Cerebellar cortex (tissue), 1 donor: ENCODE results near the gene ADCY5.
A peak's percentile ranks its signal among the peaks of the same experiment; 100 is the strongest.

Source experiments
- DNase-seq: peaks from one replicate; pipeline ENCODE4 v3.0.0-alpha.2; 2015; ENCODE audit warnings: low spot score

ADCY5 gene

DNA sequence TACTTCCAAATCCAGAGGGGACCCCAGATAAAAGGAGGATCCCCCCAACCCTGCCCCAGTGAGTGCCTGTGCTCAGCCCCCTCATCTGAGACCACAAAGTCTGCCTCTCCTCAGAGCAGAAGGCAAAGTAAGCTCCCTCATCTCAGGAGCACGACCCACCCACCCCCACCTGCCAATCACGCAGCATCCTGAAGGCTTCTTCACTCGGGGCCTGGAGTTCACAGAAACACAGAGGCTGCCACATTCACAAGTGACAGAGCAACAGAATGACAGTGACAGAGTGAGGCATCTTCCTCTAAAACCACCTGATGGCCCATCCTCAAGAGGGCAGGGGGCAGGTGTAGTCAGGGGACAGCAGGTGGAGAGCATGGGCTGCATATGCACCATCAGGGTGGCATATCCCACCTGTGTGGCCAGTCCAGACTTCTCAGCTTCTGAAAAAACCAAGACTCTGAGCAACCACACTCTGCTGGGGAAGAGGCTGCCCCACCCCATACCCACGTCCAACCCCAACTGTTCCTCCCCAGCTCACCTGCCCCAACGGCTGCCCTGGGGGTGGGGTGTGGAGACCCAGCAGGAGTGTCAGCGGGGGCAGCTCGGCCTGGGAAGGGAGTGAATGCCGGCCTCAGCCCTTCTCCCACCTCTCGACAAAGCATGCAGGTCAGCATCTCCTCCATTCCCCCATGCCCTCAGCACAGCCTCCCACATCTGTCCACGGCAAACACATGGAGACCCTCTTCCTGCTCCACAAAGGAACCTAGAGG is 19.3 kb downstream of the ADCY5 start:
- DNase-seq = no peak

DNA sequence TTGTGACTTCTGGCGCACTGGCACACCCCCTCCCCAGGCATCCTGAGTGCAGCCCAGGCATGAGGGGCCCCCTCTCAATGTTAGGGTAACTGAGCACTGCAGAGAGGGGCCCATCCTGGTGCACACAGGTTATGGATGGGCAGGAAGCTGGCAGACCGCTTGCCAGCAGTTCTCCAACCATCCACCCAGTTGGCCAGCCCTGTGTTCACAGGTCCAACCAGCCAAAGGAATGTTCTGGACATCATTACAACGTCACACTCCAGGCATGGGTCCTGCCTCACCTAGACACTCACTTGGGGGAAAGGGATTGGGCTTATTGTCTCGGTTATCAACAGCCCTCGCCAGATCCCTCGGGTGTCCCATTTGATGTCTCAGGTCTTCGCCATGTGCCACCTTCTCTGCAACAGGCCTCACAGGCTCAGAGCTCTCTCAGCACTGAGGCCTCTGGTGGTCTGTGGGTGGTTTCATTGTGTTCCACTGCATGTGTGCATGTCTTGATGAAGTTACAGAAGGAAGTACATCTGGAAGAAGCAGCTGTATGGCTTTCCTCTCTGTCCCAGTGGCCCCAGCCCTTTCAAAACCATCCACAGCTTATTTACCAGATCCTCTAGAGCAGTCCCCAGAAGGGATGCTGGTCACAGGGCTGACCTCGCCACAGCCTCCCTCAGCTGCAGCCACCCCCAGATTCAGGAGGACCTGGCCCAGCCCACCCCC is 23.7 kb downstream of the ADCY5 start:
- DNase-seq = peak; percentile 85

DNA sequence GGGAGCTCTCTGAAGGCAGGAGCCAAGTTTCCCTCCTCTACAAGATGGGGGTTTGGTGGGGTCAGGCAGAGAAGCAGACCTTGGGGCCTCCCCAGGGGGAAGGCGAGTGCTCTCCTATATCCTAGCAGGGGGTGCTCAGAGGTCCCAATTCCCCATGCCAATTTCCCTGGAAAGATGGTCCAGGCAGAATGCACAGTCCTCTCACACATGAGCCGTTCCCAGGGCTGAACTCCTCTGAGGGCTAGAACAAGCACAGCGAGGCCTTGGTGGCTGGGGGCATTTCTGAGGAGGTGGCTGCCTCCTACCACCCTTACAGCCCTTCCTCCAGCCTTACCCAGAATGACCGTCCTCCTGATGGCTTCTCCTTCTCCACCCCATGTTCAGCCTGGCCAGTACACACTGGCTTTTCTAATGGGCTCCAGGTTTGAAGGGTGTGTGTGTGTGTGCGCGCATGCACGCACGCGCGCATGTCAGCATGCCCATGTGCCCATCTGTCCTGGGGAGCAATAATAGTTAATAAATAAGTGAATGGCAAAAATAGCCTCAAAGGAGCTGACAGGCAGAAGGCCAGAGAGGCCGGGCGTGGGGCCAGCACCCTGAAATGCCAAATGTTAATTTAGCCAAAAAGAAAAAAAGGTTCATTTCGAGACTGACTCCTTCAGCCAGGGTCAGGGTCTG is 24.4 kb downstream of the ADCY5 start:
- DNase-seq = peak; percentile 86

DNA sequence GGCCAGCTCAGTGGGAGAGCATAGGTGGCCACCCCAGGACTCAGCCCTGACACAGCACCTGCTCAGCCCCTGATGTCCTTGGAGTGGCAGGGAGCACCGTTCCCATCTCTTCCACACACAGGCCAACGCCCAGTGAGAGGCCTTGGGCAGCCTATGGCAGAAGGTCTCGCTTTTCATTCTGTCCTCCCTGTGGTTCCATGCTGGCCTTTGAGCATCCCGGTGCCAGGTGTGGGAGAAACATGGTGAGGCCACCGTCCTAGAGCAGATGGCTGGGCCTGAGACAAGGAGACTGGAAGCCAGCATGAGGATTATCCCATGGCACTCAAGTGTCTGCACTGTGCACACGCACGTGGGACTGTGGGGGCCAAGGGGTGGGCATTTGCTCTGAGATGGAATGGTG is 25.1 kb downstream of the ADCY5 start:
- peak; percentile 74 for DNase-seq

DNA sequence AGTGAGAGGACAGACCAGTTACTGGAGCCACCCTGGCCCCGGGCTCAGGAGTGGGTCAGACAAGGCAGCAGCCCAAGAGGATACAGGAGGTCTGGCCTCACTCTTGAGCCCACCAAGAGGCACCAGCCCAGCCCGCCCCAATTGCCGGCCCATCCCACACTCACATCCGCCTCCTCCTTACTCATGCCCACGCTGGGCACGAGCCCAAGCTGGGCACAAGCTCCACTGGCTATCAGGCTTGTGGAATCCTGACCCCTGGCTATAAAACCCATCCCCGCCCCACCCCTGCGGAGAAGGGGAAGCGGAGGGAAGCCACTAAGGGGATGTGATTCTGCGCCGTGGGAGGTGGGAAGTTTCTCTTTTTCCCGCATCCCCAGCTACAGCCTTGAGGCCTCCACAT is 25.9 kb downstream of the ADCY5 start:
- DNase-seq = no peak

DNA sequence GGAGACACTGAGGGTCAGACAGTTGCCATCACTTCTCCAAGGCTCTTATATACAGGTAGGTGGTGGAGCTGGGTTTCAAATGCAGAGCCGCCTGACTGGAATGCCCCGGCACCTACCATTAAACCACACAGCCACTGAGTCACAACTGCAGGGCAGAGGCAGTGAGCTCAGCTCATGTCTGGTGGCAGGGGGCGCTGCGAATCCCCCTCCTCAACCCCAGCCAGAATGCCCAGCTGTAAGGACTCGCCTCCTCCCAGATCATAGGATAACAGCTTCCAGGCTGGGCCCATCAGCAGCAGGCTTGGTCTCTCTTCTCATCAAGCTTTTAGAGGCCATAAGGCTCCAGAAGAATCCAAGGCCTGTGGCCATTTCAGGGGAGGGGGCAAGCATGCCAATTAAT is 26.4 kb downstream of the ADCY5 start:
- no peak for DNase-seq

DNA sequence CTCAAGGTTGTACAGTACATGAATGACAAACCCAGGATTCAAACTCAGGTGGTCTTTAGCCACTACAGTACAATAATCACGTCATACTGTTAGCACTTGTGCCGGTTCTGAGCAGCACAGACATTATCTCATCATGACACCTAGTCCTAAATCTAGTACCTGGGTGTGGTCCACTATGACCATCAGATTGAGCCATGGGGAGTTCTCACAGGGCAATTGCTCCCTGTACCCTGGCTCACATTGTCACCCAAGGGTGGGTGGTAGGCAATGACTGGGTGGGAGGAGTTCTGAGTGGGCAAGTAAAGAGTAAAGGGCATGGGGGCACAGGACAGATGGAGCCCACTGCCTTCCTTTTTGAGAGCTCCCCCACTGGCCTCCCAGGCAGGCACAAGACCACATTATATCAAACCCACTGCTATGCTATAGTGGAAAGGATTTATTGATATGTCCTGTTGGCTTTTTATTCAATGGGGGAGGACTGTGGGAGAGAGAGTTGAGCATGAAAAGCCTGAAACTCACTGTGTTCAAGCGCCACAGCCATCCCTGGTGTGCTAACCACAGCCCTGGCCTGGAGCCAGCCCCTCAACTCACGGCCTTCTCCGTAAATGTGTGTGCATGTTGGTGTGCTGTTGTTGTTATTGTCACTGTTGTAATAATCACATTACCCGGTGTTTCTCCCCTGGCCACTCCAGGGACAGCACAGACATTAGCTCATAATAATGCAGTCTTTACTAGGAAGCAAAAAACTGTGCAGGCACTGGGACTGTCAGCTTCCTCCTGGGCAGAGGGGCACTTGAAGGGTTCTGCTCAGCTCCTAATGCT is 27.3 kb downstream of the ADCY5 start:
- no peak for DNase-seq

DNA sequence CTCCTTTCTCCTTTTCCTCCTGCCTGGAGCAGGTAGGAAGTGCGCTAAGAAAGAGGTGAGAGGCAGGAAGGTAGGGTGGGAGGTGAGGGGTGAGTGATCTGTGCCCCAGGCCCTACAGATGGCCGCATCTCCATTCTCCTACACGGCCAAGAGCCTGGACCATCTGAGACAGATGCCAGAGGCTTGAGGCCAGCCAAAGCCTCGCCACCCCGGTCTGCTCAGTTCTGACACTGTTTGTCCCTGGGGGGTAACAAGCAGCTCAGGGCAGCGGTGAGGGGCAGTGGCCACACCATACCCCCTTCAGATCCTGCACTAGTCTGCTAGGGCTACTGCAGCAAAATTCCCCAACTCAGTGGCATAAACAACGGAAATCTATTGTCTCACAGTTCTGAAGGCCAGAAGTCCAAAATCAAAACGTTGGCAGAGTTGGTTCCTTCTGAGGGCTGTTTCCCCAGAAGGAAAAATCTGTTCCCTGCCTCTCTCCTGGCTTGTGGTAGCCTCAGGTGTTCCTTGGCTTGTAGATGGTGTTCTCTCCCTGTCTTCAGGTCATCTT is 28.4 kb downstream of the ADCY5 start:
- DNase-seq = peak; percentile 31

DNA sequence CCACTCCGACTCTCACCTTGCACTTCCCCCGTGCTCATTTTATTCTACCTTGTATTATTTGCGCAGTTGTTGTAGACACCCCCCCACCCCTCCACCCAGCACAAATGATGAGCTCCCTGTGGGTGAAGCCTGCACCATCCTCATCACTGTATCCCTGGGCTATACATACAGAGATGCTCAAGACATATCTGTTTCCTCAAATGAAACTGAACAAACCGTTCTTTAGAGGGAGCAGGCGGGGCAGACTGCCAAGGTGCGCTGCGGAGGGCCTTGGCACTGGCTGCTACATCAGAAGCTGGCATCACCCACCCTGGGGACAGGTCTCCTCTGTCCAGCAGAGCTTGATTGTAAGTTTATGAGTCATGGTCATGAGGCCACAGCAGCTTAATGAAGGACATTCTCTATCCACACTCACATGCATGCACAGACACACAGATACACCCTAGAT is 29.0 kb downstream of the ADCY5 start:
- DNase-seq = peak; percentile 53

DNA sequence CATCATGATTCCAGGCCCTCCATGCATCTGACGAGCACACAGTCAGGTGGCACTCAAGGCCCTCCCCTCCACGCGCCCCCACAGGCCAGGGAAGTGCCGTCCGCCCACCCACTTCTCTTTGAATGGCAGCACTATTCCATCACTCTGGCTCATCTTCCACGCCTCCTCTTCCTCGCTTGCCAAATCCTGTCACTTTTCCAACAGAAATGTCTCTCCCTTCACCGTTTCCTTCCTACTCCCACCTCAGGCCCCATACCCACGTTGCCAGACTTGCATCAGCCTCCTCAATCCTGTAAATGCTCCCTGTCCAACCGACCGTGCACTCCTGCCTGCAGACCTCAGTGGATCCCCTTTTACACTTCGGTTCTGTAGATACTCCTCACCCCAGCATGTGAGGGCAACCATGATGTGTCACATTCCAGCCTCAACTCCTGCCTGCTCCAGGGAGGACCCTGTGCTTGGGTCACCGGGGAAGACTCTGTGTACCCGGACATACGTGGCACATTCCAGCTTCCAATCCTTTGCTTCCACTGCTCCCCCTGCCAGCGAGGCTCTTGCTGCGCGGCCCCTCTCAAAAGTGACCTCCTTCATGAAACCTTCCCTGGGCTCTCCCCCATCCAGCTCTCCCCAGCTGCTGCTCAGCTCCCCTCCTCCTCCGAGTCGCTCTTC is 29.6 kb downstream of the ADCY5 start:
- no peak for DNase-seq

DNA sequence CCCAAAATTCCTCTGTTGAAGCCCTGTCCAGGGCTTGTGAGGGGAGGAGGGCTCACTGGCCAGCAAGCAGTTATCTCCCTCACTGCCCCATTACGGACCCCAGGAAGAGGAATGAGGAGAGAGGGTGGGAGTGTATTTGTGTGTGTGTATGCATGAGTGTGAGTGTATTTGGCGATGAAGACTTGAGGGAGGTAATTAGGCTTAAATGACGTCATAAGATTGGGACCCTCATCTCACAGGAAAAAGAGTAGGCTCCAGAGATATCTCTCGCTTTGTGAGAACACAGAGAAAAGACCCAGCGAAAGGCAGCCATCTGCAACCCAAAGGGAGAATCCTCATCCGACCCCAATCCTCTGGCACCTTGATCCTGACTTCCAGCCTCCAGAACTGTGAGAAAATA is 32.2 kb downstream of the ADCY5 start:
- no peak for DNase-seq

DNA sequence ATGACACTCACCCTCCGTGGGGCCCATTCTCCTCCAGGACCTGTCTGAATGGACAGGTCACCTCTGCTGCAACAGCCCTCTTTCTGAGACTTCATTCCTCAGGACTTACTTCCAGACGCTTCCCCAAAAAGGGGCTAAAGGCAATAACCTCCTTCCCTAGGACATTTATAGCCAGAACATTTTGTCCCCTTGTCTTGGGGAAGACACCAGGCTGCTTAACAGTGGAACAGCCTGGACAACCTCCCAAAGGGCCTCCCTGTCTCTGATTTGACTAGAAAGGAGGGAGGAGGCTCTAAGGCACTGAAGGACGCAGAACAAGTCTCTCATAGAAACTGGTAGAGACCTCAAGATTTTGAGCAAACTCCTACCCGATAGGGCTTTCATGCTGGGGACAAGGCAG is 32.7 kb downstream of the ADCY5 start:
- DNase-seq = no peak

DNA sequence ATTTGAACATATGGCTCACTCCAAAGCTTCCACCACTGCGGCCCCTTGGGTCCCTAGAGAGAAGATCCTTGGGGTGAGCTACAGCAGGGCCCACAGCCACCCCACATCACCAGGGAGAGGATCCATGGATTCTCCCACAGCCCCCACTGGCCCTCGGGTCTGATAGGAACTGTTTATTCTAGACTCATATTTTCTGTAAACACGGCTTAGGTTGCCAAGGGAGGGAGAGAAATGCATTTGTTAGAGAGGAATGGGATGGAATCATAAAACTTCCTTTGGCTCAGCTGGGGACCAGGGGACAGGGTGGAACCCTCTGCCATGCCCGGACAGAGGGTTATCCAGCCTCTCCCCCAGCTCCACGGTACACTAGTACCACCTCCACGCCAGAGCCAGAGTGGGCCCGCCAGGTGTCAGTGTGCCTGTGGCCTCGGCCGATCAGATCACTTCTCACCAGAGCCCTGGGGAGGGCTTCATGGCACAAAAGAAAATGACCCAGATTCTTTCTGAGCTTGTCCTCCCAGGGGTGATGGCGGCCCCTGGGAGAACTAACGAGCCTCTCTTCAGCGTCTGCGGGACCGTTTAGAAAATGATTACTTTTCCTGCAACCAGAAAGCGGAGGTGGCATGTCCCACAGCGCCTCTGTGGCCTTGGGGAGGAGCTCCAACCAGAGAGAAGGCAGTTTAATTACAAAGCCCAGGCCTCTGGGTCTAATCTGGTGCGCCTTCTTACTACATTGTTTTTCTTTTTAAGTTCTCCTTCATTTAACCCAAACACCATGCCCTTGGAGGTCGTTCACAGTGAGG is 33.7 kb downstream of the ADCY5 start:
- DNase-seq = no peak

DNA sequence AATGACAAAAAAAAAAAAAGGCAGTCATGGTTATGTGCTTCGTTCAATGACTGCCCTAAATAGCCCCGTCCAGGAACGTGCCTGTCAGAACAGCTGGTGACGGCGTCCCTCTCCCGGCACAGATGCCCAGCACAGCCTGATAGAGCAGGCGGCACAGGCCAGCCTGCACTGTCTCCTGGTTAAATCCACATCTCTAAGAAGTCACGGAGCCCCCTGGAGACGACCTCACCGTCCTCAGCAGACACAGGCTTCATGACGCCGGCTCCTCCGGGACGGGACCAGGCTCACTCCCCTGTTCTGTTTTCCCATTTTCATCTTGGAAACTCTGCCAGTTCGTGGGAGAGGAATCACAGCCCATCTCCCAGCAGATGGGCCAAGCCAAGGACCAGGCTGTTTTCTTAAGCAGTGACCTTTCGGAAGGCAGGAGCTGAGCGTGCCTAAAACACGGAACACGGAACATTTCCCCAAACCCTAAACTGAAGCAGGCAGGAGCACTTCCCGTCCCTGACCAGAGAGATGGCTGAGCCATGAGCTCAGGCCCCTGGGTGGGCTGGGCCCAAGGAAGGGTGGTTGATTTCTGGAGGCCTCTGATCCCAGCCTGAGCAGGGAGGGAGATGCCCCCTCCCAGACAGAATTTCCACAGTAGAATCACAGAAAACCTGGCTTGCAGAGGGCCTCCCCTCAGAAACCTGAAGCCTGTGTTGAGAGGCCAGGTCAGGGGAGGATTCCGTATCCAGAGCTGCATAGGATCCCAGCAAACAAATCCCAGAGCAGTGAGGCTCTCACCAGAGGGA is 35.9 kb downstream of the ADCY5 start:
- DNase-seq = no peak

DNA sequence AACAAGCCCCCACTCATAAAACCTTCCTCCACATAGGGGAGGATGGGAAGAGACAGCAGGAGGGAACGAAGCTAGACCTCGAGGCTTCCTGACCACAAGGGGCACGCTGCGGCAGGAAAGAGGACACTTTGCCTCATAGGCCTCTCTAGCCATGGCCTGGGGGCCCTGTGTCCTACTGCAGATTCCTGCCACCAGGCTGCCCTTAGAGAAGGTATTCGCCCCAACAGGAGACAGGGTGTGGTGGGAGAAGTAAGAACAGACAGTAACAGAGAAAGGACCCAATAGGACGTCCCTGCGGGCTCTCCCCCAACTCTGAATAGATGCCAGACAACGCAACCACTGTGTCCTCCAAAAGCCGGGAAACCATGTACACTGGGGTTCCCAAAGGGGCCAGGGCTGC is 36.8 kb downstream of the ADCY5 start:
- no peak for DNase-seq

DNA sequence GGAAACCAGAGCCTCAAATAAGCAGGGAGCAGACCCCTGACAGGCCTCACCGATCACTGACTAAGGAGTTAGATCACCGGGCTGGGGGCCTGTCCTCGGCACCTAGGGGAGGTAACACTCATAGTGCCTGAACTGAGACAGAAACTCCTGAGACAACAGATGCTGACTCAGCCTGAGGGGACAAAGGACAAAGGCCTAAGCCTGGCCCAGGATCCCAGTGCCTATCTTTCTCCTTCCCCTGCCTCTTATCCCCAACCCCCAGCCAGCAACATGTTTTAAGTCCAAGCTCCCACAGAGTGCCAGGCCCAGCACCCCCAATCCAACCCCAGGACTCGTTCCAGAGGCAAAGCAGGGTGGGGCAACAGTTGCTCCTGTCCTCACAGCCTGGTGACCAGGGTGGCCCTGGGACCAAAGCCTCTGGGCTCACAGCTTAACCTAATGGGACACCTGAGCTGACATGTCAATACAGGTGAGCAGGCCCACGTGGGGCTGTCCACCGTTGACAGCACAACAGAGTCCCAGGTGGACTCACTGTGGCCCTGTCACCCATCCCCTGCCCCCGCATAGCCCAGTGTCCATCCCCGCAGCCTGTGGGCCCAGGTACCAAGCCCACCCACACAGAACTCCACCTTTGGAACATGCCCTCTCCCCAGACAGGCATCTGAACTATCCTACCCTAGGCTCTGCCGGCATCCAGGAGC is 37.4 kb downstream of the ADCY5 start:
- no peak for DNase-seq

DNA sequence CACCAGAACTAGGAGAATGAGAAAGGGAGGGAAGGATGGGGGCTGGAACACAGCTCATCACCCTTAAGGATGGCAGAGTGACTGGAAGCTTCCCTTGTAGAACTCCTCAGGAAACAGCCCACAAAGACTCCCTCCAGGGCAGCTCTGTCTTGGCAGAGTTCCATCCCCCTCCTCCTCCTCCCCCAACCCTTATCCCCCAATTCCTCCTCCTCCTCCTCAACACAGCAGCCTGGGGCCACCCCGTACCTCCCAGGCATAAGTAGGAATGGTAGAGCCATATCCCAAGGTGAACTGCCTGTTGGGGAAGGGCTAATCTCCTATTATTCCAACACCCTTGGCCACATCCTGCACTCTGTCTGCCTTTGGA is 38.8 kb downstream of the ADCY5 start:
- no peak for DNase-seq

DNA sequence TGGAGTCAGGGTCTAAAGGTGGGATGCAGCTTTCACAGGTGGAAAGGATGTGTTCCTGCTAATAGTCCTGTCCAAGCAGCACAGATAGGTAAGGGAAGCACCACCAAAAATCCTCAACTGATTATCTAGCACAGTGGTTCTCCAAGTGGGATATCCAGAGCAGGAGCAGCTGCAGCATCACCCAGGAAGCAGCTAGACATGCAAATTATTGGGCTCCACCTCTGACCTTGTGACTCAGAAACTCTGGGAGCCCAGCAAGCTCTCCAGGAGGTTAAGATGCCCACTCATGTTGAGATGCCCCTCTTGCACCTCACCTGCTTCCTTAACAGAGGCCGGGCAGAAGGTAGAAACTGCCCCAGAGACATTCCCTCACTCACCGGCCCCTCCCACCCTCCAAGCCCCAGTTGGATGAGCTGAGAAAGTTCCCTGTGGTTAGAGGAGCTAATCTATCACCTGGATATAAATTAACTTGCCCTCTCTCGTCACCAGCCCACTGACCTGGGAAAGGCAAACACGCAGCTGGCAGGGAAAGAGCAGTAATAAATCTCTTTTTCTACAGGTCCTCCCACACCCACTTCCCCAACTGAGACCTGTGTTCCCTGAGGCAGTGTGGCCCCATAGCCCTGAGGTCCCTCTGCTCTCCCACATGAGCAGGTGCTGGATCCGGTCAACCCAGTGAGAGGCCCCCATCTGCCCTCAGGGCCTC is 39.3 kb downstream of the ADCY5 start:
- DNase-seq = no peak
